ENCODE data around the gene PALD1.

The PALD1 gene

GRCh38 chr10:70551971-70552422, 73.4 kb downstream of the PALD1 start:
- Histone ChIP-seq H3K36me3 (ENCODE audit: control insufficient read depth, low read length) (peaks cover 54% of the 10 kb centered on the region), H4K20me1 (ENCODE audit: control insufficient read depth, insufficient read depth, low read depth, low read length) (no peaks in the 10 kb centered on the region), H3K4me2 (ENCODE audit: low read length) (no peak overlapping the region), H3K4me3 (ENCODE audit: low read length) (no peak overlapping the region), H3K27ac (ENCODE audit: low read depth, low read length) (no peak overlapping the region), H3K79me2 (ENCODE audit: control insufficient read depth, low read length) (no peaks in the 10 kb centered on the region), H3K9me2 (replicated peaks; ENCODE audit: control insufficient read depth, low read length) (no peaks in the 10 kb centered on the region), H3K4me1 (ENCODE audit: control insufficient read depth, low read length) (peaks cover 4% of the 10 kb centered on the region), H3F3A (ENCODE audit: control insufficient read depth, insufficient read depth) (no peaks in the 10 kb centered on the region), H3K9me3 (ENCODE audit: control insufficient read depth, insufficient read depth, low read length) (no peaks in the 10 kb centered on the region), H3K27me3 (ENCODE audit: control insufficient read depth, low read length) (no peaks in the 10 kb centered on the region)
- TF ChIP-seq CTCF (IDR thresholded peaks at IDR 0.05; ENCODE audit: low read depth, low read length, poor library complexity, severe bottlenecking) (no peak), EZH2phosphoT487 (IDR thresholded peaks at IDR 0.05; ENCODE audit: borderline replicate concordance, low read length) (no peak)

GRCh38 chr10:70552586-70552985, 74.0 kb downstream of the PALD1 start:
- TF ChIP-seq EZH2phosphoT487 (IDR thresholded peaks at IDR 0.05; ENCODE audit: borderline replicate concordance, low read length): no peak
- TF ChIP-seq CTCF (IDR thresholded peaks at IDR 0.05; ENCODE audit: low read depth, low read length, poor library complexity, severe bottlenecking): no peak
- Histone ChIP-seq H3K4me3 (ENCODE audit: low read length) (no peak overlapping the region), H3K9me3 (ENCODE audit: control insufficient read depth, insufficient read depth, low read length) (no peaks in the 10 kb centered on the region), H3K9me2 (replicated peaks; ENCODE audit: control insufficient read depth, low read length) (no peaks in the 10 kb centered on the region), H3K36me3 (ENCODE audit: control insufficient read depth, low read length) (peaks cover 50% of the 10 kb centered on the region), H3K4me2 (ENCODE audit: low read length) (no peak overlapping the region), H4K20me1 (ENCODE audit: control insufficient read depth, insufficient read depth, low read depth, low read length) (no peaks in the 10 kb centered on the region), H3K4me1 (ENCODE audit: control insufficient read depth, low read length) (peaks cover 10% of the 10 kb centered on the region), H3F3A (ENCODE audit: control insufficient read depth, insufficient read depth) (no peaks in the 10 kb centered on the region), H3K79me2 (ENCODE audit: control insufficient read depth, low read length) (no peaks in the 10 kb centered on the region), H3K27me3 (ENCODE audit: control insufficient read depth, low read length) (no peaks in the 10 kb centered on the region), H3K27ac (ENCODE audit: low read depth, low read length) (no peak overlapping the region)

- no peak overlapping the region for H3K4me2 ChIP-seq (ENCODE audit: low read length)
- no peaks in the 10 kb centered on the region for H3K9me2 ChIP-seq (replicated peaks; ENCODE audit: control insufficient read depth, low read length)
- no peaks in the 10 kb centered on the region for H3K9me3 ChIP-seq (ENCODE audit: control insufficient read depth, insufficient read depth, low read length)
- peaks cover 49% of the 10 kb centered on the region for H3K36me3 ChIP-seq (ENCODE audit: control insufficient read depth, low read length)
- H3K27ac ChIP-seq (ENCODE audit: low read depth, low read length): no peak overlapping the region
- no peak overlapping the region for H3K4me3 ChIP-seq (ENCODE audit: low read length)
- TF ChIP-seq CTCF (IDR thresholded peaks at IDR 0.05; ENCODE audit: low read depth, low read length, poor library complexity, severe bottlenecking) (no peak), EZH2phosphoT487 (IDR thresholded peaks at IDR 0.05; ENCODE audit: borderline replicate concordance, low read length) (no peak)
- H3K4me1 ChIP-seq (ENCODE audit: control insufficient read depth, low read length): peaks cover 38% of the 10 kb centered on the region
- H3K79me2 ChIP-seq (ENCODE audit: control insufficient read depth, low read length): no peaks in the 10 kb centered on the region
- no peaks in the 10 kb centered on the region for H3K27me3 ChIP-seq (ENCODE audit: control insufficient read depth, low read length)
- H3F3A ChIP-seq (ENCODE audit: control insufficient read depth, insufficient read depth): no peaks in the 10 kb centered on the region
- H4K20me1 ChIP-seq (ENCODE audit: control insufficient read depth, insufficient read depth, low read depth, low read length): no peaks in the 10 kb centered on the region
Measured at GRCh38 chr10:70555371-70555770, 76.8 kb downstream of the PALD1 start.

Measured in DOHH2 (cell line).